K562 treated with DMSO at 1 percent for 48 hours (cell line): ENCODE data around the gene TADA2B. TPM values are rescaled to one million over a fixed set of nuclear protein-coding genes. Genes with fewer than 3 reads are reported as not detected.

ENCODE experiments used
- total RNA-seq: library from RNA; unstranded; fragments of 300-600 nt; gene quantifications from 2 replicates; pipeline ENCODE4 v1.2.3, GENCODE V29; 2022; ENCODE audit warnings: low replicate concordance; ENCODE audit errors: extremely low read depth

Gene TADA2B
- not detected in 2 replicates for total RNA-seq

GRCh38 chr4:7043284-7044136, at the start of gene TADA2B:
TADA2B (plus strand) TSS chr4:7043372; CDS start chr4:7043580, 208 bp downstream.

GRCh38 chr4:7067452-7068278, 24.5 kb downstream of the TADA2B start, which contains the start of gene GRPEL1:
GRPEL1 (minus strand) TSS chr4:7068064; CDS start chr4:7068032, 32 bp downstream.

Other genes starting within 250 kb of the TADA2B start
- not detected in 2 replicates for gene TBC1D14, start 133.5 kb upstream of the TADA2B start, total RNA-seq
- gene GRPEL1, start 24.7 kb downstream of the TADA2B start, total RNA-seq: not detected in 2 replicates
- not detected in 2 replicates for gene SORCS2, start 149.2 kb downstream of the TADA2B start, total RNA-seq